Superior temporal gyrus (tissue), 1 donor: Measurements from ENCODE around the gene MYLK.

ENCODE experiments used
- DNase-seq: peaks from one replicate; pipeline ENCODE4 v3.0.0-alpha.2; 2016; ENCODE audit errors: extremely low spot score

Gene MYLK

GRCh38 chr3:123678108-123678511 is 206.0 kb downstream of the MYLK start:
- no peak for DNase-seq

GRCh38 chr3:123672429-123673146 is 211.5 kb downstream of the MYLK start:
- no peak for DNase-seq

DNA sequence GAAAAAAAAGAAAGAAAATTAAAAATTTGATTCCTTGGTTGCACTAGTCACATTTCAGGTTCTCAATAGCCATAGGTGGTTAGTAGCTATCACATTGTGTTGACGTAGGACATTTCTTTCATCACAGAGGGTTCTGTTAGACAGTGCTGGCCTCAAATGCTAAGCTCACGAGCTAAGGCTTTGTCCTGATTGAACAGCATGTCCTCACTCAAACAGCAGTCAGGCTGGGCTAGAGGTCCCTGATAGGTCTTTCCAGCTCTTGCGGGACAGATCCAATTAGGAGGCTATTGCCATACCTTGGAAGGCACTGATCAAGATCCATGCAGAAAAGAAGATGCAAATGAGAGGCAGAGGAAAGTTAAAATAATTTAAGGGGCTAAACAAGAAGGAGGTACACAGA is 213.4 kb downstream of the MYLK start:
- no peak for DNase-seq

GRCh38 chr3:123668906-123669305 is 215.2 kb downstream of the MYLK start:
- DNase-seq: no peak

- no peak for DNase-seq
Observed at GRCh38 chr3:123667784-123668183, 216.3 kb downstream of the MYLK start.

DNA sequence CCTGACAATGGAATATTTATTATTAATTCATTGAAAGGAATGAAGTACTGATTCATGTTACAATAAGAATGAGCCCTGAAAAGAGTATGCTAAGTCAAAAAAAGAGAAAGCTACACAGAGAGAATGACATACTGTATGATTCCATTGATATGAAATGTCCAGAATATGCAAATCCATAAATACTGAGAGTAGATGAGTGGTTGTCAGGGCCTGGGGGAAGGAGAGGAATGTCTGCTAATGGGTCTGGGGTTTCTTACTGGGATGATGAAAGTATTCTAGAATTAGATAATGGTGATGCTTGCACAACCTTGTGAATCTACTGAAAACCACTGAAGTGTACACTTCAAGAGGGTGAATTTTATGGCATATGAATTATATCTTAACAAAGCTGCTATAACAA is 219.4 kb downstream of the MYLK start:
- DNase-seq: no peak

- DNase-seq: no peak
Observed at GRCh38 chr3:123663977-123664376, 220.2 kb downstream of the MYLK start.

GRCh38 chr3:123661973-123662372 is 222.2 kb downstream of the MYLK start:
- no peak for DNase-seq

GRCh38 chr3:123660900-123661299 is 223.2 kb downstream of the MYLK start:
- DNase-seq: peak; percentile 59

- DNase-seq: no peak
Observed at GRCh38 chr3:123660141-123660675, 223.9 kb downstream of the MYLK start.

DNA sequence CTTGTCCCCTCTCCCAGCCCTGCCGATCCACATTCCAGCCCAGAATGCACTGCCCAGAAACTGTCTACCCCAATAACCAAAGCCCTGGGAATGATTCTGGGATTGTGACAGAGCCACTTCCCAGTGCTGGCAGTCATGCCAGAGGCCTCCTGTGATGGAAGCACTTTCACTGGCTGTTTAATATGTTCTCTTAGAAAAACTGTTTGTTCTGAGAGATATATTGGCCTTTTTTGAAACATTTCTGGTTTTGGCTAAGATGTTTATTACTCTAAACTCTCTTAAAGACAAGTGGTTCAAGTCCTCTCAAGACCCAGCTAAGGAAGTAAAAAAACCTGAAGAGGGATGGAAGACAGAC is 225.3 kb downstream of the MYLK start:
- peak; percentile 39 for DNase-seq

DNA sequence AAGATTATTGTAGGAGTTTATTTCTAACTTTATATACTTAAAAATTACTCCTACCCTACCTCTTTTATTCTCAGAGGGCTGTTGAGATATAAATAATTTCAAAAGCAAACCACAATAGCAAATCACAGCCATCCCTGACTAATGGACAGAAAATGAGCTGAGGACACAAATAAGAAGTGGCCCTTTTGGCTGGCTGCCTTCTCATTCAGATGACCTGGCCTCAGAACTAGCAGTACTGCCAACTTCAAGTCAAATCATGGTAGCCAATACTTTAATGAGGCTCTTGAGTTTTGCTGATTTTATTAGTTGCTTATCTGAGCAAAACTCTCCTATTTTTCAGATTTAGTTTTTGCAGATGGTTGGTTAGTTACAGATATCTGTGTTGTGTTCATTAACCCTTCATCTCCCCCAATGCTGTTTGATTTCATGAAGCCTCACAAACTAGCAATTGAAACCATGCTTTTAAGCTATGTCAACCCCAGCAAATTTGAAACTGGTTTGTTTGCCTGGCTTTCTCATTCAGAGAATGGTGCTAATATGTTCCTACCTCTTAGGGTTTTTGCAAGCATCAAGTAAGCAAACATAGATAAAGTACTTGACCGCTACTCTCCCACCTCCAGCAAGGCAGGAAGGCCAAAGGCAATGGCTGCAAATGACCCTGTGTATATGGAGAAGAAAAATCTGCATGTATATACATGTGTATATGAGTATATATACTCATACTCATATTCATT is 225.8 kb downstream of the MYLK start:
- no peak for DNase-seq

DNA sequence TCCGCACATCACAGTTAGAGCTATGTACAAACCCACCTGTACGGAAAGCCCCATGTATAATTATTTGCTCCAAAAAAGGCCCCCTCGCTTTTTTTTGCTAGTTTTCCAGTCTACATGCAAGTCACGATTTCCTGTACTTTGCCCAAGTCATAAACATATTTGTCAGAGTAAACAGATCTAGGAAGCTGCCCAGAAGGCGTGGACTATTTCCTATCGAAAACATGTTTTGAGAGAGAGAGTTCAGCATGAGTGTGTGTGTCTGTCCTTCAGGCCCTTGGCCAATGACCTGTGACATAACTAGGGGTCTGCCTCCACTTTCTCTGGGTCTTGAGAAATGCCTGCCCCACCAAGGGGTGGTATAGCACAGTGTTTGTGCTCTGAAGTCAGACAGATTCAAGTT is 226.6 kb downstream of the MYLK start:
- DNase-seq: no peak

GRCh38 chr3:123657111-123657510 is 227.0 kb downstream of the MYLK start:
- no peak for DNase-seq

- DNase-seq: no peak
Observed at GRCh38 chr3:123656691-123657090, 227.4 kb downstream of the MYLK start.

- no peak for DNase-seq
Observed at GRCh38 chr3:123656274-123656673, 227.9 kb downstream of the MYLK start.

- DNase-seq: no peak
Observed at GRCh38 chr3:123655400-123655799, 228.7 kb downstream of the MYLK start.

DNA sequence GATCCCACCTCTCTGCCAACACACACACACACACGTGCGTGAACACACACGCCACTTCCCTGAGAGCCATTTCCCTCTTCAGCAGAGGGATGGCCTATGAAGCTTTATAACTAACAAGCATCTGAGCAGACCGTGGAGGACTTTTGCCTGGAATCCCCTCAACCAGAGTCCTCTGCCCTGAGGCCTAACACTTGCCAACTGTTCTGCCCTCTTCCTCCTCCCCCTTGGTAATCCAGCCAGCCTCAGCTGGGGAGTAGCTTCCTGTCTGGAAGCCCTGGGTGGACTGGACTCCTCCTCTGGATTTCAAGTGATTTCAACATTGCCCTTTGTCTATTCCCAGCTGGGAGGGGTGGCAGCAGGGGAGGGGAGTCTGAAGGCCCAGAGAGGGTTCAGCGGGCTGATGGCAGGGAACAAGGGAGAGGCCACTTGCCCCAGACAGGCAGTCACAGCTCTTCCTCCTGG is 230.9 kb downstream of the MYLK start:
- DNase-seq: peak; percentile 57

GRCh38 chr3:123652342-123652984 is 231.7 kb downstream of the MYLK start:
- DNase-seq: peak; percentile 87

DNA sequence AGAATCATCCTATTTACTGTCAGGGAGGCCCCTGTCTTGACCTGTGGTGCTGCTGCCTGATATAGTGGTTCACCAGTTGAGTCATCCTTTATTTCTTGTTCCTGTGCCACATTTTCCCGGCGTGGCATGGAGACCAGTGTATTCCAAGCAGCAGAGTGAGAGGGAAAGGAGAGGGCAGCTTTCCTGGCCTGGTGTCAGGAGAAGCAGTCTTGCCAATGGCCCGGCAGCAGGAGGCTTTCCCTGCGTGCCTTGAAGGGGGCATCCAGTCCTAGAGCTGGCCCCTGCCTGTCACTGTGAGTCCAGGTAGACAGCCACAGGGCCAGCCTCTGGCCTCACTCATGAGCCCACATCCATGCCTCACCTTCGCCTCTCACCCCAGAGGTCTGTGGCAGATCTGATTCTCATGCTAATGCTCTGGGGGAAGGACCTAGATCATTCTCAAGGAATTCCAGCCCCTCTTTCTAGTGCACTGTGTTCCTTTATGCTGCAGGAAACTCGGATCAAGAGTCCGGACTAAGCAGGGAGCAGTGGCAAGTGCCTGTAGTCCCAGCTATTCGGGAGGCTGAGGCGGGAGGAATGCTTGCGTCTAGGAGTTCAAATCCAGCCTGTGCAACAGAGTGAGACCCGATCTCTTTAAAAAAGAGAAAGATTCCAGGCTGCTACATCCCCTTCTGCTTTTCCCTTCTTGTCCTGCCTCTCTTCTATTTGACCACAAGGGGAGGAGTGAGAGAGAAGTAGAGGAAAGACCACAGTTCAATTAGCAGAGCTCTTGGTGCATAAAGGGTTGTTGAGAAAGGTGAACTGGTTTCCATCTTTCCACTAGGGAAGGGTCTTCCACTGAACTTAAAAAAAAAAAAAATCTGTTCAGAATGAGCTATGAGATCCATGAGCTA is 232.4 kb downstream of the MYLK start:
- DNase-seq: no peak

DNA sequence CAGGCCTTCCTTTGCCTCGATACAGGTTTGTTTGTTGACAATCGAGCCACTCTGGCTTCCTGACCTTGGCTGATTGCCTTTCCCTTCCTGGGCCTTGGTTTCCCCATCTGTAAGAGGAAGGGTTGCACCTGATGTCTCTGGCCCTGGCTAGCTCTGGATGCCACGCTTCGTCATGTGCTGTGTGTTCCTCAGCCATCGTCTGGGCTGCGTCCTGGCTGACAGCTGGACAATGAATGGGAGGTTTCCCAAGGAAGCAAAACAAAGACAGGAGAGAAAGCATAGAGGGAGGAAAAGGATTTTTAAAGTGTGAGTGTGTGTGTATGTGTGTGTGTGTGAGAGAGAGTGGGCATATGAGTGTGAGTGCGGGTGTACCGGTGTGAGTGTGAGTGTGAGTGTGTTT is 234.0 kb downstream of the MYLK start:
- DNase-seq: no peak
